Smooth muscle cell of the umbilical artery (primary cell): ENCODE data around the gene UNKL. TPM values are rescaled to one million over a fixed set of nuclear protein-coding genes. Genes with fewer than 3 reads are reported as not detected.

Source experiments
- total RNA-seq: library from RNA; depleted of rRNA; stranded (reverse); fragments of >200 nt; gene quantifications from 2 replicates; pipeline ENCODE4 v1.2.3, GENCODE V29; 2014

The UNKL gene
- 14.3 and 17.2 TPM in 2 replicates for total RNA-seq

GRCh38 chr16:1414532-1415260 is at the start of gene UNKL:
UNKL (minus strand) TSS chr16:1414704; CDS start chr16:1414691, 13 bp downstream.

GRCh38 chr16:1443980-1444729 is 29.7 kb upstream of the UNKL start, which contains the start of gene CCDC154:
CCDC154 (minus strand) TSS chr16:1444556; CDS start chr16:1444322, 234 bp downstream.

GRCh38 chr16:1430759-1431496 is 16.4 kb upstream of the UNKL start, which contains the start of gene PERCC1:
PERCC1 (plus strand) TSS chr16:1431078; CDS start chr16:1432594, 1,516 bp downstream.

GRCh38 chr16:1351582-1352362 is 62.7 kb downstream of the UNKL start, which contains the start of the genes GNPTG and TSR3:
GNPTG (plus strand) TSS chr16:1351931; CDS start chr16:1351966, 35 bp downstream.
TSR3 (minus strand) TSS chr16:1351878; CDS start chr16:1351804, 74 bp downstream.

GRCh38 chr16:1333149-1333812 is 81.2 kb downstream of the UNKL start, which contains the start of gene BAIAP3:
BAIAP3 (plus strand) TSS chr16:1333645; CDS start chr16:1338550, 4,905 bp downstream.

Other genes with a start within 250 kb of the UNKL start
- not detected in 2 replicates for gene TPSG1, start 189.4 kb downstream of the UNKL start, total RNA-seq
- not detected in 2 replicates for gene TPSB2, start 184.5 kb downstream of the UNKL start, total RNA-seq
- gene TPSAB1, start 174.0 kb downstream of the UNKL start, total RNA-seq: not detected in 2 replicates
- not detected in 2 replicates for gene TPSD1, start 158.6 kb downstream of the UNKL start, total RNA-seq
- gene UBE2I, start 105.1 kb downstream of the UNKL start, total RNA-seq: 50.5 and 64.1 TPM in 2 replicates
- gene BAIAP3, start 81.1 kb downstream of the UNKL start, total RNA-seq: 0.65 and 0.89 TPM in 2 replicates
- 47.3 and 61.8 TPM in 2 replicates for gene TSR3, start 62.8 kb downstream of the UNKL start, total RNA-seq
- gene GNPTG, start 62.8 kb downstream of the UNKL start, total RNA-seq: 42.8 and 59.7 TPM in 2 replicates
- 9.0 and 9.8 TPM in 2 replicates for gene UQCC4, start 6.0 kb upstream of the UNKL start, total RNA-seq
- gene PERCC1, start 16.4 kb upstream of the UNKL start, total RNA-seq: not detected in 2 replicates
- gene CCDC154, start 29.9 kb upstream of the UNKL start, total RNA-seq: 0.30 and 0.32 TPM in 2 replicates
- 73.9 and 75.6 TPM in 2 replicates for gene CLCN7, start 60.3 kb upstream of the UNKL start, total RNA-seq
- not detected in 2 replicates for gene PTX4, start 74.2 kb upstream of the UNKL start, total RNA-seq
- 12.8 and 15.4 TPM in 2 replicates for gene TELO2, start 78.7 kb upstream of the UNKL start, total RNA-seq
- 1.4 and 4.8 TPM in 2 replicates for gene TMEM204, start 119.0 kb upstream of the UNKL start, total RNA-seq
- gene IFT140, start 197.4 kb upstream of the UNKL start, total RNA-seq: 32.5 and 41.0 TPM in 2 replicates
- gene CRAMP1, start 197.7 kb upstream of the UNKL start, total RNA-seq: 5.0 and 11.4 TPM in 2 replicates